Left ventricle myocardium inferior (tissue), 1 donor: ENCODE measurements around the gene TSPAN3. TPM values are rescaled to one million over a fixed set of nuclear protein-coding genes. Genes with fewer than 3 reads are reported as not detected.

ENCODE experiments used
- DNase-seq: peaks from one replicate; pipeline ENCODE4 v3.0.0-alpha.2; 2020
- H3K27ac ChIP-seq: fragments of 200-600 bp; replicated peaks from 2 replicates; pipeline ENCODE4 v1.8.0; 2021
- H3K27me3 ChIP-seq: fragments of 200-600 bp; 2 replicates; pipeline ENCODE4 v1.8.0; 2021; ENCODE audit warnings: low read depth
- H3K36me3 ChIP-seq: fragments of 200-600 bp; 2 replicates; pipeline ENCODE4 v1.8.0; 2021
- H3K4me1 ChIP-seq: fragments of 200-600 bp; 2 replicates; pipeline ENCODE4 v1.8.0; 2021
- H3K4me3 ChIP-seq: fragments of 200-600 bp; 2 replicates; pipeline ENCODE4 v1.8.0; 2021; ENCODE audit warnings: mild to moderate bottlenecking, moderate library complexity
- H3K9me3 ChIP-seq: fragments of 200-600 bp; replicated peaks from 2 replicates; pipeline ENCODE4 v1.8.0; 2021
- intact Hi-C: fragments of 100-400 bp; cut with micrococcal nuclease; formaldehyde crosslinking; loops from one replicate; pipeline ENCODE4 v1.11.0; 2022
- long read RNA-seq: library from polyadenylated mRNA; unstranded; transcript quantifications from one replicate; pipeline ENCODE4 v2.0.0, GENCODE V29; 2021
- total RNA-seq: library from RNA; stranded (reverse); fragmentation: NEBNext Ultra II Directional; extraction: Animal tissue kit (Norgen Biotek cat#: 25700); gene quantifications from one replicate; pipeline ENCODE4 v1.2.1, GENCODE V29; 2021
- TF ChIP-seq, protein P1 (sequence below): fragments of 200-600 bp; IDR thresholded peaks from 2 replicates; pipeline ENCODE4 v1.8.0; 2021; ENCODE audit warnings: antibody characterized with exemption, mild to moderate bottlenecking, borderline replicate concordance
- donor health status: DM: no; HTN: yes; CAD: no; lungs with severe emphysema.

The TSPAN3 gene
- total RNA-seq = 98.6 TPM
- long read RNA-seq, full-length matches to known transcripts = 217 of 223 reads
- long read RNA-seq, partial matches to known transcripts = 5 of 223 reads
- long read RNA-seq, other reads (novel, unspliced or antisense) = 1 of 223 reads

DNA sequence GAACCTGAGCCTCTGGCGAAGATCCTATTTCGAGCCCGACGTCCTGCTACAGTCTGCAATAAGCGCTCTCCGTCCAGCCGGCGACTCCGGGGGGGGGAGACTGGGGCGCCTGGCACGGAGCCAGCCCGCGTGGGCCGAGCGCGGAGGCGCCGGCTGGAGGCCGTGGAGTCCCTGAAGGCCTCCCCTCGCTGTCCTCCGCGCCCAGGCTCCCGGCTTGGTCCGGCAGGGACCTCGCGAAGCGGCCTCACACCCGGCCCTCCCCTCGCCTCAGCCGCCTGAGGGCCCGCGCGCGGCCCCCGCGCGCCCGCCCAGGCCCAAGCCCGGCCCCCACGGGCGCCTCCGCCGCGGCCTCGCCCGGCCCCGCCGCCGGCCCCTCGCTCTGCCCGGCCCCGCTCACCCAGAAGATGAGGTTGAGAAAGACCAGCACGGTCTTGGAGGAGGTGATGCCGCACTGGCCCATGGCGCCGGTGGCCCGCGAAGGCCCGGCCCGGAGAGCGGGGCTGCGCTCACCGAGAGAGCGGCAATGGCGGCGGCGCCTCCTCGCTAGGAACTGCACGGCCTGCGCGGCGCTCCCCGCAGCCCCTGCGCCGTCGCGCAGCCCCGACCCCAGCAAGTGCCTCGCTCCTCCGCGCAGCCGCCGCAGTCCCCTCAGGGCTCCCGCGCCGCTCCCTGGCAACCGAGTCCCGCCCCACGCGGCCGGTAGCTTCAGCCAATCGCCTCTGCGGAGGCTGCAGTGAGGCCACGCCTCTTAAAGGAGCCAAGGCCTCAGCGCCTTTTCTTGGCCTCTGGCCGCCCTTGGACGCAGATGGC, at the start of gene TSPAN3:
TSPAN3 (minus strand) TSS at position 615 of the 810 bp plus-strand sequence; CDS start at position 460, 155 bp downstream.
- Histone ChIP-seq H3K4me3 (peak within 1 kb of the TSS; percentile 76), H3K27ac (peak within 1 kb of the TSS; percentile 90), H3K4me1 (peaks cover 44% of the 10 kb centered on the region), H3K36me3 (no peaks in the 10 kb centered on the region), H3K9me3 (no peaks in the 10 kb centered on the region), H3K27me3 (no peaks in the 10 kb centered on the region)
- TF ChIP-seq, protein P1, sequence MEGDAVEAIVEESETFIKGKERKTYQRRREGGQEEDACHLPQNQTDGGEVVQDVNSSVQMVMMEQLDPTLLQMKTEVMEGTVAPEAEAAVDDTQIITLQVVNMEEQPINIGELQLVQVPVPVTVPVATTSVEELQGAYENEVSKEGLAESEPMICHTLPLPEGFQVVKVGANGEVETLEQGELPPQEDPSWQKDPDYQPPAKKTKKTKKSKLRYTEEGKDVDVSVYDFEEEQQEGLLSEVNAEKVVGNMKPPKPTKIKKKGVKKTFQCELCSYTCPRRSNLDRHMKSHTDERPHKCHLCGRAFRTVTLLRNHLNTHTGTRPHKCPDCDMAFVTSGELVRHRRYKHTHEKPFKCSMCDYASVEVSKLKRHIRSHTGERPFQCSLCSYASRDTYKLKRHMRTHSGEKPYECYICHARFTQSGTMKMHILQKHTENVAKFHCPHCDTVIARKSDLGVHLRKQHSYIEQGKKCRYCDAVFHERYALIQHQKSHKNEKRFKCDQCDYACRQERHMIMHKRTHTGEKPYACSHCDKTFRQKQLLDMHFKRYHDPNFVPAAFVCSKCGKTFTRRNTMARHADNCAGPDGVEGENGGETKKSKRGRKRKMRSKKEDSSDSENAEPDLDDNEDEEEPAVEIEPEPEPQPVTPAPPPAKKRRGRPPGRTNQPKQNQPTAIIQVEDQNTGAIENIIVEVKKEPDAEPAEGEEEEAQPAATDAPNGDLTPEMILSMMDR = no peak
- DNase-seq = peak; percentile 93
- intact Hi-C loops = no loop called here

- H3K4me1 ChIP-seq = peaks cover 30% of the 10 kb centered on the region
- H3K36me3 ChIP-seq = no peaks in the 10 kb centered on the region
- no peak overlapping the region for H3K27ac ChIP-seq
- H3K4me3 ChIP-seq = no peak overlapping the region
- no peaks in the 10 kb centered on the region for H3K27me3 ChIP-seq
- intact Hi-C loops = no loop called here
- TF ChIP-seq, protein P1 = no peak
- no peaks in the 10 kb centered on the region for H3K9me3 ChIP-seq
- no peak for DNase-seq
Observed at GRCh38 chr15:77120576-77120975, 49.7 kb upstream of the TSPAN3 start.

GRCh38 chr15:77119446-77119845, 48.5 kb upstream of the TSPAN3 start:
- H3K4me1 ChIP-seq = peaks cover 29% of the 10 kb centered on the region
- intact Hi-C loops = loop anchor here (10.0 kb wide), 1 partner anchor 425 kb away; no protein-coding TSS in a partner anchor
- H3K9me3 ChIP-seq = no peaks in the 10 kb centered on the region
- peak overlapping the region; percentile 6 for H3K27ac ChIP-seq
- H3K27me3 ChIP-seq = no peaks in the 10 kb centered on the region
- H3K36me3 ChIP-seq = peaks cover 6% of the 10 kb centered on the region
- TF ChIP-seq, protein P1 = no peak
- H3K4me3 ChIP-seq = no peak overlapping the region
- DNase-seq = no peak

GRCh38 chr15:77118882-77119321, 48.0 kb upstream of the TSPAN3 start:
- peaks cover 12% of the 10 kb centered on the region for H3K36me3 ChIP-seq
- DNase-seq = no peak
- TF ChIP-seq, protein P1 = peak; percentile 87
- no peaks in the 10 kb centered on the region for H3K9me3 ChIP-seq
- H3K4me1 ChIP-seq = peaks cover 29% of the 10 kb centered on the region
- H3K27ac ChIP-seq = peak overlapping the region; percentile 6
- no peak overlapping the region for H3K4me3 ChIP-seq
- intact Hi-C loops = loop anchor here (10.0 kb wide), 1 partner anchor 426 kb away; no protein-coding TSS in a partner anchor
- no peaks in the 10 kb centered on the region for H3K27me3 ChIP-seq

DNA sequence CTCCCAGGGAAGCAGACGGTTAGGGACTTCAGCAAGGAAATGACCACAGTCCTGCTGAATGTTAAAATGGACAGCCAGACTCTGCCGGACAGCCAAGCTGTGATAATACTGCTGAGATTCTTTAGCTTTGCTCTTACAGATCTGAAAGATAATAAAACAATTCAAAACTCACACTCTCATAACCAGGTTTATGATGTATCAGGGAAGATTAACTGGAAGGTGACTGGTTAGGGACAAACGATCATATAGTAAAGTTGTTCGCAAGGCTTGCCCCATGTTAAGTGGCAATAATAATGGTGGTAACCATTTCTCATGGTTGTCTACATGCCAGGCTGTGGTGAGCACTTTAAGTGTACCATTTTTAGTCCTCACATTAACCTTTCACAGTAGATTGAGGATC, 44.3 kb upstream of the TSPAN3 start:
- H3K9me3 ChIP-seq = no peaks in the 10 kb centered on the region
- DNase-seq = no peak
- H3K4me1 ChIP-seq = peaks cover 40% of the 10 kb centered on the region
- H3K27ac ChIP-seq = no peak overlapping the region
- TF ChIP-seq, protein P1 = no peak
- H3K36me3 ChIP-seq = peaks cover 21% of the 10 kb centered on the region
- no peaks in the 10 kb centered on the region for H3K27me3 ChIP-seq
- no peak overlapping the region for H3K4me3 ChIP-seq
- intact Hi-C loops = loop anchor here (10.0 kb wide), 1 partner anchor 430 kb away; no protein-coding TSS in a partner anchor
